Stimulated activated memory B cell treated with anti-CD40 and anti-IgM and Interleukin-4, amounts not matched to agents 10 μg/mL and 1 μg/mL and 100 μg/mL, for 72 hours (primary cell): ENCODE measurements around the gene RNF166.
A peak's percentile ranks its signal among the peaks of the same experiment; 100 is the strongest.

Source experiments
- ATAC-seq: fragments of 150-1000 bp; cut with Tn5 transposase; 2 replicates; pipeline ENCODE4 v1.10.0; 2021
- H3K27ac Mint-ChIP-seq: one replicate; pipeline ENCODE4 v1.8.0; 2022; ENCODE audit warnings: mild to moderate bottlenecking, mixed read lengths
- H3K27me3 Mint-ChIP-seq: one replicate; pipeline ENCODE4 v1.8.0; 2022; ENCODE audit warnings: mixed read lengths
- H3K36me3 Mint-ChIP-seq: one replicate; pipeline ENCODE4 v1.8.0; 2022; ENCODE audit warnings: mixed read lengths
- H3K4me1 Mint-ChIP-seq: one replicate; pipeline ENCODE4 v1.8.0; 2022; ENCODE audit warnings: mixed read lengths
- H3K4me3 Mint-ChIP-seq: one replicate; pipeline ENCODE4 v1.8.0; 2022; ENCODE audit warnings: mild to moderate bottlenecking, moderate library complexity, mixed read lengths
- H3K9me3 Mint-ChIP-seq: one replicate; pipeline ENCODE4 v1.8.0; 2022; ENCODE audit warnings: mixed read lengths

Gene RNF166

DNA sequence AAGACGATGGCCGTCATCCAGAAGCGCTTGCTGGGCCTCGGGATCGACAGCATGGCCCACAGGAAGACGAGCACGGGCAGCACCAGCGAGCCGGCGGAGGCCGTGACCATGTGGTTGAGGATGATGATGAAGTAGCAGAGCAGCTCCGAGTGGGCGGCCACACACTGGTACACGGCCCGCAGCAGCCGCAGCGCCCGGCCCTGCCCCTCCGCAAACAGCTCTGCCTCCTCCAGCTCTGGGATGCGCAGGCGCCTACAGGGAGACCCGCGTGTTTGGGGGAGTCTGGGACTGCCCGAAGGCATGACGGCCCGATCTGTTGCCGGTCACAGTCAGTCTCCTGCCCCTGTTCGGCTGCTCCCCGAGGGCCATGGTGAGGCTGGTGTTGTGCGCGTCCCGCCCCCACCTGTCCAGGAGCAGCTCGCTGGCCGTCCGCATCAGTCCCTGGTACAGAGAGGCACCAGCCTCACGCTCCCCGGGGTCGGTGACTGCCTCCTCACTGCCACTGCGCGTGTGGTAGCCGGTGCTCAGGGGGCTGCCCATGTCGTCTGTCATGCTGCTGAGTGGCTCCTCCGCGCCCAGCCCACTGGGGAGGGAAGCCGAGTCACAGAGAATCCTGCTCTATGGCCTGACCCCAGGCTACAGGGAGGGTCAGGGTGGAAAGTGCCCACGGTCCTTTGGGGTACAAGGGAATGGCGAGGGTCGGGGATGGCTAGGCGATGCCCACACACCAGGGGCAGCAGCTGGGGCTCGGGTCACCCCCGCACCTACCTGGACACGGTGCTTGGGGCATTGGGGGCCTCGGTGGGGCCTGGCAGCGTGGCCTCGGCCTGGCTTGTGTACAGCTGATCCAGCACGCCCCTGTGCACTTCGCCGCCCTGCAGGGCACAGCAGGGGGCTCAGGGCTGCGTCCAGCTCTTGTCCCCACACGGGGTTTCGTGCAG lies 15.9 kb upstream of the RNF166 start:
- no peak for ATAC-seq
- Mint-ChIP-seq H3K4me3 (no peak overlapping the region), H3K36me3 (peaks cover 80% of the 10 kb centered on the region), H3K9me3 (no peaks in the 10 kb centered on the region), H3K4me1 (no peaks in the 10 kb centered on the region), H3K27ac (no peak overlapping the region), H3K27me3 (no peaks in the 10 kb centered on the region)

DNA sequence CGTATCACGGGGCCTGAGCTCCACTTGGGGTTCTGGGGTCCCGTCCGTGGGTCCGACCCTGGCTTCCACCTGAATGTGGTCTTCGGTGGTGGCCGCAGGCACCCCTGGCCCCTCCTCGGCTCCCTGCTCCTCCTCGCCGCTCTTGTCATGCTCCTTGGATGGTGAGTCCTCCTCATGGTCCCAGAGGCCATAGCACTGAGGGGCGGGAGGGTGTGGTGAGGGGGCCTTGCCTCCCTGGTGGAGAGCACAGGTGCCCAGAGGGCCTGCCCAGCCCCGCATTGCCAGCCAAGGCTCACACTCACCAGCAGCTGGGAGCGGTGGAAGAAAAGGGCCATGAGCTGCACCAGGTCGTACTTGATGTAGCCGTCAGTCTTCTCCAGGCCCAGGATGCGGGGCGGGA lies 15.0 kb upstream of the RNF166 start:
- Mint-ChIP-seq H3K4me1 (no peaks in the 10 kb centered on the region), H3K36me3 (peaks cover 80% of the 10 kb centered on the region), H3K4me3 (no peak overlapping the region), H3K9me3 (no peaks in the 10 kb centered on the region), H3K27ac (no peak overlapping the region), H3K27me3 (no peaks in the 10 kb centered on the region)
- ATAC-seq: no peak

GRCh38 chr16:88720396-88720970 lies 14.3 kb upstream of the RNF166 start:
- Mint-ChIP-seq H3K4me1 (no peaks in the 10 kb centered on the region), H3K9me3 (no peaks in the 10 kb centered on the region), H3K36me3 (peaks cover 82% of the 10 kb centered on the region), H3K27me3 (no peaks in the 10 kb centered on the region), H3K27ac (peak overlapping the region; percentile 57), H3K4me3 (no peak overlapping the region)
- ATAC-seq: no peak

- no peaks in the 10 kb centered on the region for H3K27me3 Mint-ChIP-seq
- H3K27ac Mint-ChIP-seq: peak overlapping the region; percentile 57
- no peaks in the 10 kb centered on the region for H3K4me1 Mint-ChIP-seq
- ATAC-seq: no peak
- peaks cover 84% of the 10 kb centered on the region for H3K36me3 Mint-ChIP-seq
- H3K4me3 Mint-ChIP-seq: no peak overlapping the region
- no peaks in the 10 kb centered on the region for H3K9me3 Mint-ChIP-seq
Observed at GRCh38 chr16:88719933-88720296, 13.7 kb upstream of the RNF166 start.

GRCh38 chr16:88719267-88719932 lies 13.2 kb upstream of the RNF166 start:
- no peaks in the 10 kb centered on the region for H3K4me1 Mint-ChIP-seq
- no peaks in the 10 kb centered on the region for H3K27me3 Mint-ChIP-seq
- ATAC-seq: no peak
- peaks cover 84% of the 10 kb centered on the region for H3K36me3 Mint-ChIP-seq
- no peak overlapping the region for H3K27ac Mint-ChIP-seq
- no peaks in the 10 kb centered on the region for H3K9me3 Mint-ChIP-seq
- no peak overlapping the region for H3K4me3 Mint-ChIP-seq

GRCh38 chr16:88718178-88718577 lies 12.0 kb upstream of the RNF166 start:
- no peak for ATAC-seq
- Mint-ChIP-seq H3K9me3 (no peaks in the 10 kb centered on the region), H3K4me3 (no peak overlapping the region), H3K27ac (no peak overlapping the region), H3K36me3 (peaks cover 74% of the 10 kb centered on the region), H3K27me3 (no peaks in the 10 kb centered on the region), H3K4me1 (no peaks in the 10 kb centered on the region)

GRCh38 chr16:88716601-88717001 lies 10.4 kb upstream of the RNF166 start:
- no peak for ATAC-seq
- H3K4me3 Mint-ChIP-seq: no peak overlapping the region
- peaks cover 4% of the 10 kb centered on the region for H3K4me1 Mint-ChIP-seq
- no peak overlapping the region for H3K27ac Mint-ChIP-seq
- H3K9me3 Mint-ChIP-seq: no peaks in the 10 kb centered on the region
- no peaks in the 10 kb centered on the region for H3K27me3 Mint-ChIP-seq
- H3K36me3 Mint-ChIP-seq: peaks cover 65% of the 10 kb centered on the region

- Mint-ChIP-seq H3K27me3 (no peaks in the 10 kb centered on the region), H3K27ac (no peak overlapping the region), H3K9me3 (no peaks in the 10 kb centered on the region), H3K4me3 (no peak overlapping the region), H3K4me1 (peaks cover 7% of the 10 kb centered on the region), H3K36me3 (peaks cover 61% of the 10 kb centered on the region)
- ATAC-seq: no peak
Observed at GRCh38 chr16:88716201-88716600, 10.0 kb upstream of the RNF166 start.

DNA sequence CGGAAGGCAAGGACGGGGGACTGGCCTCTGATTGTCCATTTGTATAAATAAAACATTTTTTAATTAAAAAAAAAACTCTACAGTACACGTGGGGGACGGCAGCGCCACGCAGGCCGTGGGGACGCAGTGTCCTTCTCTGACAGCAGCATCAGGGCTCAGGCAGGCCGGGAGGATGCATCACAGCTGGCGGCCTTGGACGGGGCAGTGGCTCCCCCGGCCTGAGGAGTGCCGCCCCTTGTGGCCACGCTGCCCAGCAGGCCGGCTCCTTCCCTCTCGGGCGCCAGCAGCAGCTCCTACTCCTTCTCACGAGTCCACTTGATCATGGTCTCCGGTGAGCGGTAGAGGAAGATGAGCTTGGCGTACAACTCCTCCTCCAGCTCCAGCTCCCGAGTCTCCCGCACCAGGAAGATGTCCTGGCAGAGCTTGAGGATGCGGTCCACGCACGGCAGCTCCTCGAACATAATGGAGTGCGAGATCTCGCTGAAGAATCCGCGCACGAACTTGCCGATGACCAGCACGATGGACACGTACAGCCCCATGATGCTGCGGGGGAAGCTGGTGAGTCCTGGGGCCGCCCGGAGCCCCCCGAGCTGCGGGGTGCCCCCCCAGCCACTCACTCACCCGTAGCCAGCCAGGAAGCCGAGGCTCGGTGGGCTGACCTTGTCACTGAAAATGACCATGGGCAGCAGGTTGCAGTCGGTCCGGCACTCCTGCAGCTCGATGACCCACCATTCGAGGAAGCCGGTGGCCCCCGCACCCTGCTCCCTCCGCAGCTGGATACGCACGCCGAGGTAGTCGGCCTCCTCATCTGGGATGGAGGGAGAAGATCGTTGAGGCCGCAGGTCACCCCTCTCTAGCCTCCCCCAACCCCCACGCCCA lies 9.3 kb upstream of the RNF166 start:
- Mint-ChIP-seq H3K27ac (no peak overlapping the region), H3K36me3 (peaks cover 54% of the 10 kb centered on the region), H3K4me1 (peaks cover 12% of the 10 kb centered on the region), H3K9me3 (no peaks in the 10 kb centered on the region), H3K4me3 (no peak overlapping the region), H3K27me3 (no peaks in the 10 kb centered on the region)
- ATAC-seq: no peak

GRCh38 chr16:88714420-88715302 lies 8.5 kb upstream of the RNF166 start:
- no peaks in the 10 kb centered on the region for H3K9me3 Mint-ChIP-seq
- H3K4me3 Mint-ChIP-seq: no peak overlapping the region
- H3K27ac Mint-ChIP-seq: no peak overlapping the region
- peaks cover 46% of the 10 kb centered on the region for H3K36me3 Mint-ChIP-seq
- no peaks in the 10 kb centered on the region for H3K27me3 Mint-ChIP-seq
- H3K4me1 Mint-ChIP-seq: peaks cover 16% of the 10 kb centered on the region
- no peak for ATAC-seq

GRCh38 chr16:88713568-88714419 lies 7.6 kb upstream of the RNF166 start:
- Mint-ChIP-seq H3K27me3 (no peaks in the 10 kb centered on the region), H3K36me3 (peaks cover 38% of the 10 kb centered on the region), H3K4me1 (peaks cover 22% of the 10 kb centered on the region), H3K9me3 (no peaks in the 10 kb centered on the region), H3K27ac (no peak overlapping the region), H3K4me3 (no peak overlapping the region)
- ATAC-seq: no peak

DNA sequence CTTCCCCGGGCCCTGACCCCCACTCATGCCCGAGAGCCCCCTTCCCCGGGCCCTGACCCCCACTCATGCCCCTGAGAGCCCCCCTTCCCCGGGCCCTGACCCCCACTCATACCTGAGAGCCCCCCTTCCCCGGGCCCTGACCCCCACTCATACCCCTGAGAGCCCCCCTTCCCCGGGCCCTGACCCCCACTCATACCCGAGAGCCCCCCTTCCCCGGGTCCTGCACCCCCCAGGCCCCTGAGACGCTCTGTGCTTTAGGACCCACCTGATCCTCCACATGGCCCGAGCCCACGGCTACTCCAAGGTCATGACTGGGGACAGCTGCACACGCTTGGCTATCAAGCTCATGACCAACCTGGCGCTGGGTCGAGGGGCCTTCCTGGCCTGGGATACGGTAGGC lies 6.8 kb upstream of the RNF166 start:
- no peaks in the 10 kb centered on the region for H3K27me3 Mint-ChIP-seq
- H3K4me3 Mint-ChIP-seq: no peak overlapping the region
- no peaks in the 10 kb centered on the region for H3K9me3 Mint-ChIP-seq
- H3K4me1 Mint-ChIP-seq: peaks cover 22% of the 10 kb centered on the region
- H3K36me3 Mint-ChIP-seq: peaks cover 35% of the 10 kb centered on the region
- no peak for ATAC-seq
- no peak overlapping the region for H3K27ac Mint-ChIP-seq

DNA sequence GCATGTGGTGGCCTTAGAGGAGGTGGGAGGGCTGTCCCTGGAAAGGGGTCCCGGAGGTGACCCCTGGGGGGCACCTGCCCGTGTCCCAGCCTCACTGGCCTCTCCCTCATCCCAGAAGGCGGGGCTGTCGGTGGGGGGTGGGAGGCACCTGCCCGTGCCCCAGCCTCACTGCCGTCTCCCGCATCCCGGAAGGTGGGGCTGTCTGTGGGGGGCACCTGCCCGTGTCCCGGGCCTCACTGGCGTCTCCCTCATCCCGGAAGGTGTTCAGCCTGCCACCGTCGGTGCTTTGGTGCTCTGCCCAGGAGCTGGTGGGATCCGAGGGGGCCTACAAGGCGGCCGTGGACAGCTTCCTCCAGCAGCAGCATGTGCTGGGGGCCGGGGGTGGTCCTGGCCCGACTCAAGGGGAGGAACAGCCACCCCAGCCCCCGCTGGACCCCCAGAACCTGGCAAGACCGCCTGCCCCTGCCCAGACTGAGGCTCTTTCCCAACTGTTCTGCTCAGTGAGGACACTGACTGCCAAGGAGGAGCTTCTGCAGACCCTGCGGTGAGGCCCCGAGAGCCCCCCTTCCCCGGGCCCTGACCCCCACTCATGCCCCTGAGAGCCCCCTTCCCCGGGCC lies 6.3 kb upstream of the RNF166 start:
- no peaks in the 10 kb centered on the region for H3K9me3 Mint-ChIP-seq
- no peaks in the 10 kb centered on the region for H3K27me3 Mint-ChIP-seq
- ATAC-seq: peak; percentile 22
- H3K36me3 Mint-ChIP-seq: peaks cover 29% of the 10 kb centered on the region
- no peak overlapping the region for H3K4me3 Mint-ChIP-seq
- no peak overlapping the region for H3K27ac Mint-ChIP-seq
- peaks cover 27% of the 10 kb centered on the region for H3K4me1 Mint-ChIP-seq
